ENCODE data around the gene CFAP77.

CFAP77 gene

DNA sequence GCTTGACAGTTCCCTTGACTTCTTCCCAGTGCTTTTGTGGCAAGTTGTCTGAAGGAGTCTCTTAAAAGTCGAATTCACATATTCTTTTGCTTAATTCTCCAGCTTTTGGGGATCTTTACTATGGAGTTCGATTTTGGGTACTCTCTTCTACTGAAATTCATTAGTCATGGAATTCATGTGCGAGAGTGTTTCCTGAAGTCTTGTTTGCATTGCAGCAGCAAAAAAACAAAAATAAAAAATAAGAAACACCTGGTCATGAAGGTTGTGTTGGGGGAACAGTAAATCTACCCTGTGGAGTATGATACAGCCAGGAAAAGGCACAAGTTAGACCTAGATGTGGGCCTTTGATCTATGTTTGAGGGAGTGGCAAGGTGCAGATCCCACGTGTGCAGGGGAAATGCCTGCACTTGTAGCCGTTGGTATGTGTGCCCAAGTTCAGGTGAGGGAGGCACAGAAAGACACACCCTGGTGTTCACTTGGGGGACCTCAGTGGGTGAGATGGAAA is 55.2 kb downstream of the CFAP77 start:
- Histone ChIP-seq H2AFZ (ENCODE audit: low read depth, low read length) (no peak overlapping the region), H3K4me3 (ENCODE audit: low read length) (no peak overlapping the region), H3K9me3 (ENCODE audit: low read length) (no peaks in the 10 kb centered on the region), H3K36me3 (ENCODE audit: insufficient read depth, low read length) (no peaks in the 10 kb centered on the region), H3K4me1 (ENCODE audit: insufficient read depth, low read length) (peaks cover 30% of the 10 kb centered on the region), H3K27me3 (ENCODE audit: insufficient read depth, low read length) (no peaks in the 10 kb centered on the region)

DNA sequence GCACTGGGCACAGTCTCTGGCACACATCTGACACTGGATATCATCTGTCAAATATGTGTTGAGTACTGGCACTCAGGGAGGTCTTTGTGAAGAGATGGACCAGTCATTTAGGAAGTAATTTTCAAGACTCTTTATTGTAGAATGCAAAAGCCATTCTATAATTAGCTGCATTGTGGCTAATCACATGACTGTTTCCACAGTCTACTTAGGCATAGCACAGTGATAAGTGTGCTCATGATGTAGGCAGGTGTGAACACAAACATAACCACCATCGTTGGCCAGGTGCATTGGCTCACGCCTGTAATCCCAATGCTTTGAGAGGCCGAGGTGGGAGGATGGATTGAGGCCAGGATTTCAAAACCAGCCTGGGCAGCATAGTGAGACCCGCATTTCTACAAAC is 62.2 kb downstream of the CFAP77 start:
- H3K4me1 ChIP-seq (ENCODE audit: insufficient read depth, low read length) = peaks cover 22% of the 10 kb centered on the region
- H3K27me3 ChIP-seq (ENCODE audit: insufficient read depth, low read length) = no peaks in the 10 kb centered on the region
- H3K36me3 ChIP-seq (ENCODE audit: insufficient read depth, low read length) = no peaks in the 10 kb centered on the region
- no peak overlapping the region for H2AFZ ChIP-seq (ENCODE audit: low read depth, low read length)
- no peak overlapping the region for H3K4me3 ChIP-seq (ENCODE audit: low read length)
- H3K9me3 ChIP-seq (ENCODE audit: low read length) = no peaks in the 10 kb centered on the region

DNA sequence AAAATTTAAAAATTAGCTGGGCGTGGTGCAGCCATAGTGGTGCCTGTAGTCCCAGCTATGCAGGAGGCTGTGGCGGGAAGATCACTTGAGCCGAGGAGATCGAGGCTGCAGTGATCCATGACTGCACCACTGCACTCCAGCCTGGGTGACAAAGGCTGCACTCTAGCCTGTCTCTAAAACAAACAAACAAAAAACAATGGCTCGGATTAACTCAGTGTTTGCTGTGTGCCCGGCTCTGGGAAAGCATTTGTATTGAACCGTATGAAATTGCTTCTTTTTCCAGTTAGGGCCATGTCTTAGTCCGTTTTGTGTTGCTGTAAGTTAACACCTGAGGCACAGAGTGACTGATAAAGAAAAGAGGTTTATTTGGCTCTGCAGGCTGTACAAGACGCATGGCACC is 62.6 kb downstream of the CFAP77 start:
- Histone ChIP-seq H3K4me1 (ENCODE audit: insufficient read depth, low read length) (peaks cover 22% of the 10 kb centered on the region), H3K4me3 (ENCODE audit: low read length) (no peak overlapping the region), H2AFZ (ENCODE audit: low read depth, low read length) (no peak overlapping the region), H3K27me3 (ENCODE audit: insufficient read depth, low read length) (no peaks in the 10 kb centered on the region), H3K36me3 (ENCODE audit: insufficient read depth, low read length) (no peaks in the 10 kb centered on the region), H3K9me3 (ENCODE audit: low read length) (no peaks in the 10 kb centered on the region)

DNA sequence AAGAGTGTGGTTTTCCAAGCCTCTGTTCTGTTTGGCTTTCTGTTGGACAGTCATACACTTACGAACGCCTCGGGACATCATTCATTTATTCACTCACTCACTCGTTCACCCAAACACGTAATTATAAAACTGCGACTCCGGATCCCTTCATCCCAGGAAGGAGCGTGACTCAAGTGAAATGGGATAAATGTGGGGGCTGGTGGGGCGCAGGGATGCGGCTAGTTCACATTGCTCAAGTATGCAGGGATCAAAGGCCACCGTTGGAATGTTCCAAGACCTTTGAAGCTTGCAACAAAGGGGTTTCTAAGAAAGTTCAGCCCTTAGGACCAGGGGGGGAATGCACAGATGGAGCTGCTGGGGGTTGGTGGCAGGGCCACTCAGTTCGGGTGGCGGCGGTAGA is 64.2 kb downstream of the CFAP77 start:
- Histone ChIP-seq H2AFZ (ENCODE audit: low read depth, low read length) (no peak overlapping the region), H3K36me3 (ENCODE audit: insufficient read depth, low read length) (no peaks in the 10 kb centered on the region), H3K4me1 (ENCODE audit: insufficient read depth, low read length) (peaks cover 31% of the 10 kb centered on the region), H3K27me3 (ENCODE audit: insufficient read depth, low read length) (no peaks in the 10 kb centered on the region), H3K4me3 (ENCODE audit: low read length) (no peak overlapping the region), H3K9me3 (ENCODE audit: low read length) (no peaks in the 10 kb centered on the region)

DNA sequence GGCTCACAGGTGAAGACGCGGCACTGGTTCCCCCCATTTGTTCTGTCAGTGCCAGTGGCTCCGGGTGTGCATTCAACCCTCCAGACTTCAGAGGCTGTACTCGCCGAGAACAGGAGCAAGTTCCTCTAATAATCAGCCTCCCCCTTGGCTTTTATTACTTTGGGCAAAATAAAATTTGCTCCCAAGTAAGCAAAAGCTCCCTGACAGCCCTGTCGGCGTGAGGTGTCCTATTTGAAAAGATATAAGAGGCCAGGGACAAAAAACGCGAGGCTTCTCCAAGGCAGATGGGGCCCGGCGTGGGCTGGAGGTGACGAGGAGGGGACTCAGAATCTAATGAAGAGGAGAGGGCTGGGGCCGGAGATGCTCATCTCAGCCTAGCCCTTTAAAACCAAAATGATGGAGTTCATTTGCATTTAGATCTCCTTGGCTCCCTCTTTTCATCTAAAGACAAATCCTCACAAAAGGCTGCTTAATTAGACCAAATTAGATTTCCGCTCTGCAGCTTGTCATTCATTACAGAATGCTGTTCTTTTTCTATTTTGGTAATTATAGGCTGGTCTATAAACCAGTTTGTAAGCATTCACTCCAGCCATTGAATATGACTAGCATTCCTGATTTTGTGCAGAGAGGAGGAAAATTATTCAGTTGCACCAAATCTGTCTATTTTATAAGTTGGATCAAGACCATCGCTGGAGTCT is 68.5 kb downstream of the CFAP77 start:
- H2AFZ ChIP-seq (ENCODE audit: low read depth, low read length) = no peak overlapping the region
- no peaks in the 10 kb centered on the region for H3K36me3 ChIP-seq (ENCODE audit: insufficient read depth, low read length)
- no peaks in the 10 kb centered on the region for H3K27me3 ChIP-seq (ENCODE audit: insufficient read depth, low read length)
- H3K4me1 ChIP-seq (ENCODE audit: insufficient read depth, low read length) = peaks cover 48% of the 10 kb centered on the region
- no peaks in the 10 kb centered on the region for H3K9me3 ChIP-seq (ENCODE audit: low read length)
- no peak overlapping the region for H3K4me3 ChIP-seq (ENCODE audit: low read length)

DNA sequence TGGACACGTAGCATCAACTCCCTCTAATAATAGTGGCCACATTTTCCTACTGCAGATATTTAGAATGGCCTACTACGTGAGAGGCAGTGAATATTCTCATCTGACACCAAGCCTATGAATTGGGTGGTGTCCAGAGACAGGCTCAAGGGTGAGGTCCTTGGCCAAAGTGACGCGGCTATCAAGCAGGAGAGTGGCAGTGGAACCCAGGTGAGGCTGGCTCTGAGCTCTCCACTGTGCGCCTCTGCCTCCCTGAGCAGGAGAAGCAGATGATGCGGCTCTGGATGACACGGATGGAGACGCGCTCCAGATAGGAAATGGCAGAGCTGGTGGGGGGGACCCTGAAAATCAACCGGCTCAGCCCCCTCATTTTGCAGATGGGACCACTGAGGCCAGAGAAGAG is 69.7 kb downstream of the CFAP77 start:
- Histone ChIP-seq H3K4me3 (ENCODE audit: low read length) (no peak overlapping the region), H3K9me3 (ENCODE audit: low read length) (no peaks in the 10 kb centered on the region), H3K27me3 (ENCODE audit: insufficient read depth, low read length) (no peaks in the 10 kb centered on the region), H3K4me1 (ENCODE audit: insufficient read depth, low read length) (peaks cover 40% of the 10 kb centered on the region), H2AFZ (ENCODE audit: low read depth, low read length) (no peak overlapping the region), H3K36me3 (ENCODE audit: insufficient read depth, low read length) (no peaks in the 10 kb centered on the region)

DNA sequence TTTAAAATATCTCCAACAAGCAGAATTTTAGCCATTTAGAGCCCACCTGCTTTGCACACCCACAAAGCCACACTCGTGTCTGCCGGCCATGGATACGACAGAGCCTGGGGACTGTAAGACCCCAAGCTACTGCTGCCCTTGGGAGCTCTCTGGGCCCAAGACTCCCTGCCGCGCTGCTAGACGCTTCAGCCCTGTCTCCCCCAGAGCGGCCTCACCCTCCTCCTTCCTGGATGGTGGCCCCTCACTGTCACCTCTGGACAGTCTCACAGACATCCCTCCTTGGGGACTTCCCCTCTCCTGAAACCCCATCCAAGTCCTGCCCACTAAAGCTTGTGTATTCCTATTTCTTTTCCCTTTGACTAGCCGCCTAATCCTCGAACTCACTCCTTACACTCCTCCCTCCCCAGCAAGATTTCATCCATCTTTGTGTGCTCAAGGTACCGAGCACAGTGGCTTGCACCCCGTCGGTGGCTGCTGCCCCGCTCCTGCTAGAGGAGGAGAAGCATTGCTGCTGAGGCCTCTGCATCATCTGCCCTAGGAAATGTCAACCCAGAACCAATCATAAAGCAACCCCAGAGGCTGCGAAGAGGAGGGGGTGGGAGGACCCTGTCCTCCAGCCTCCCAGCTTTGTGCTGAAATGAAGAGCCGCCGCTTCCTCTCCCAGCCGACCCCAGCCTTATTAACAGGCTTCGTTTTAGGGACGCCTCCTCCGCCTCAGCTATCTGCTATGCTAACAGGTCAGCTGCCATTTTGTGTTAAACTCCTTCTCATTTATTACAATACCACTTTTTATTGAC is 71.2 kb downstream of the CFAP77 start:
- no peaks in the 10 kb centered on the region for H3K9me3 ChIP-seq (ENCODE audit: low read length)
- no peaks in the 10 kb centered on the region for H3K36me3 ChIP-seq (ENCODE audit: insufficient read depth, low read length)
- no peak overlapping the region for H3K4me3 ChIP-seq (ENCODE audit: low read length)
- H3K27me3 ChIP-seq (ENCODE audit: insufficient read depth, low read length) = no peaks in the 10 kb centered on the region
- H3K4me1 ChIP-seq (ENCODE audit: insufficient read depth, low read length) = peaks cover 28% of the 10 kb centered on the region
- H2AFZ ChIP-seq (ENCODE audit: low read depth, low read length) = peak overlapping the region; percentile 4

DNA sequence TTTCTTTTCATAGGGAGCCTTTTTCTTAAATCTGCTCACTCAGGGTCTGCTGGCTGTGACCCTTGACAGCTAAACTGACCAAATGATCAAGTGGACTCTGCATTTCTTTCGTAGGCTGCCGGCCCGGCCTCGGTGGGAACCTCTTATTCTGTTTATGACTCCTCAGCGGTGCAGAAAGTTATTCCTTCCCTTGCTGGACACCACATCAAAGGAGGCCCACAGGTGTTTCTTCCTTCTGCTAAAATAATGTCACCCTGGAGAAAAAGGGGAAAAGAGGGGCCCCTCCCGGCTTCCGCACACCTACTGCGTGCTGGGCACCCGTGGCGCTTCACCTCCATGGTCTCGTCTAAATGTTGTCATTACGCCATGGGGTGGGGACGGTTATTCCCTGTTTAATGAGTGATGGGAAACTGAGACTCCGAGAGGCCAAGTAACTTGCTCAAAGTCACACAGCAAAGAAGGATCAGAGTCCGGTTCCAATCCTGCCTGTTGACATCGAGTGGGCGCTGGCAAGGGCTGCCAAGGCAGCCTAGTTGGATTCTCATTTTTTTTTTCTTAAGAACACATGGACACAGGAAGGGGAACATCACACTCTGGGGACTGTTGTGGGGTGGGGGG is 72.3 kb downstream of the CFAP77 start:
- Histone ChIP-seq H3K9me3 (ENCODE audit: low read length) (no peaks in the 10 kb centered on the region), H3K36me3 (ENCODE audit: insufficient read depth, low read length) (no peaks in the 10 kb centered on the region), H3K4me3 (ENCODE audit: low read length) (no peak overlapping the region), H3K4me1 (ENCODE audit: insufficient read depth, low read length) (peaks cover 36% of the 10 kb centered on the region), H2AFZ (ENCODE audit: low read depth, low read length) (no peak overlapping the region), H3K27me3 (ENCODE audit: insufficient read depth, low read length) (no peaks in the 10 kb centered on the region)

DNA sequence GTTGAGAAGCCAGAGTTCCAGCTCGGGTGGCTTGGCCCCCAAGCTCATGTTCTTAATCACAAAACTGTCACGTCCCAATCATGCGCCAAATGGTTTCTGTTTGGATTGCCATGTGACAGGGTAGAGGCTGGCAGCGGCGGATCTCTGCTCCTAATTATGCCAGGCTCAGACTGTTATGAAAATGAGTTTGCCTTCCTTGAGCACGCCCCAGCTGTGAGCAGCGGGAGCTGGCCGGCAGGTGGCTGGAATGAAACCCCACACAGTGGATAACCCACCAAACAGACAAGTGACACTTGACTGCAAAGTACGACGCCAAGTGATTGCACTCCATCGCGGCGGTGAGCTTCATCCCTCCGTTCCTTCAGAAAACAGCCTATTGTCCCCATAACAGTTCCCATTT is 75.4 kb downstream of the CFAP77 start:
- Histone ChIP-seq H3K36me3 (ENCODE audit: insufficient read depth, low read length) (no peaks in the 10 kb centered on the region), H2AFZ (ENCODE audit: low read depth, low read length) (no peak overlapping the region), H3K4me3 (ENCODE audit: low read length) (no peak overlapping the region), H3K27me3 (ENCODE audit: insufficient read depth, low read length) (no peaks in the 10 kb centered on the region), H3K9me3 (ENCODE audit: low read length) (no peaks in the 10 kb centered on the region), H3K4me1 (ENCODE audit: insufficient read depth, low read length) (peaks cover 42% of the 10 kb centered on the region)

DNA sequence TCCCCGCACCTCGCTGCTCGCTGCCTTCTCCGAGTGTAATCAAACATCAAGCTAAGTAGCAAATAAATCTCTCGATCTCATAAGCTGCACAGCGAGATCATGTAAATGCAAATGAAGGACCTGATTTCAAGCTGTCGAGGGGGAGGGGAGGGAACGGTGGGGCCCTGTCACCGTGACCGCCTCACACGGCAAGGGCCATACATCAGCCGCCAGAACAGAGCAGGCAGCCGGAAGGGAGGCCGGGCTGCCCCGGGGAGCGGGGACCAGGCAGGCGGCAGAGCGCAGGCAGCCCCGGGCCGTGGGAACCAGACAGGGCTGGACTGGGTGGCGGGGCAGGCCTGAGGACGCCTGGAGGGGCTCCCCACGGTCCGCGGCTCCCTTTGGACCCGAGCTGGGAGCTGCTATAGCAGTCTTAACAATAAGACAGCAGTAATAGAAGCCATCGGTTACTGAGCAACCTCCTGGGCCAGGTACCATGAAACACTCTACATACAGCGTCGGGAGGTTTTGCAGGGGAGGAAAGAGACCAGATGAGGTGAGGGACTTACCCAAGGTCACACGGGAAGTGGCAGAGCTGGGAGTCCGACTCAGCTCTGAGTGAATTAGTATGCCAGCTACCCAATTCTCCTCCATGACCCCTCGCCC is 76.8 kb downstream of the CFAP77 start:
- H3K36me3 ChIP-seq (ENCODE audit: insufficient read depth, low read length) = no peaks in the 10 kb centered on the region
- no peaks in the 10 kb centered on the region for H3K27me3 ChIP-seq (ENCODE audit: insufficient read depth, low read length)
- no peak overlapping the region for H2AFZ ChIP-seq (ENCODE audit: low read depth, low read length)
- peaks cover 31% of the 10 kb centered on the region for H3K4me1 ChIP-seq (ENCODE audit: insufficient read depth, low read length)
- no peak overlapping the region for H3K4me3 ChIP-seq (ENCODE audit: low read length)
- no peaks in the 10 kb centered on the region for H3K9me3 ChIP-seq (ENCODE audit: low read length)

DNA sequence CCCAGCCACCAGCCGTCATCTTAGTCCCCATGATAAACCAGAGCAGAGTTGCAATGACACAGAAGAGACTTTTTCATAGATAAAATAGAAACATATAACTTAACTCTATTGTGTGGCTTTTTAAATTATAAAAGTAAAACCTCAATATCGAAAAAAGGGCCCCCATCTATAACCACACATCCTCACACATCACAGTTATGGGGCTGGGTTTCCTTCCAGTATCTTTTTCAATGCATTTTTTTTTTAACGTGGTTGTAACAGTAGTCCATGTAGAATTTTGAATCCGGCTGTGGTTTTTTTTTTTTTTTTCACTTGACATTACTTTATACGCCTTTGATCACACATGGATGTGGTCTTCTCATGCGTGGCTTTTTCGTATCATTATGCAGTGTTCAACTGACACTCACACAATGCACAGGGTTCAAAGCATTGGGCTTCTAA is 77.4 kb downstream of the CFAP77 start:
- Histone ChIP-seq H3K9me3 (ENCODE audit: low read length) (peaks cover under 1% of the 10 kb centered on the region), H3K4me1 (ENCODE audit: insufficient read depth, low read length) (peaks cover 25% of the 10 kb centered on the region), H3K4me3 (ENCODE audit: low read length) (no peak overlapping the region), H2AFZ (ENCODE audit: low read depth, low read length) (no peak overlapping the region), H3K36me3 (ENCODE audit: insufficient read depth, low read length) (no peaks in the 10 kb centered on the region), H3K27me3 (ENCODE audit: insufficient read depth, low read length) (no peaks in the 10 kb centered on the region)

DNA sequence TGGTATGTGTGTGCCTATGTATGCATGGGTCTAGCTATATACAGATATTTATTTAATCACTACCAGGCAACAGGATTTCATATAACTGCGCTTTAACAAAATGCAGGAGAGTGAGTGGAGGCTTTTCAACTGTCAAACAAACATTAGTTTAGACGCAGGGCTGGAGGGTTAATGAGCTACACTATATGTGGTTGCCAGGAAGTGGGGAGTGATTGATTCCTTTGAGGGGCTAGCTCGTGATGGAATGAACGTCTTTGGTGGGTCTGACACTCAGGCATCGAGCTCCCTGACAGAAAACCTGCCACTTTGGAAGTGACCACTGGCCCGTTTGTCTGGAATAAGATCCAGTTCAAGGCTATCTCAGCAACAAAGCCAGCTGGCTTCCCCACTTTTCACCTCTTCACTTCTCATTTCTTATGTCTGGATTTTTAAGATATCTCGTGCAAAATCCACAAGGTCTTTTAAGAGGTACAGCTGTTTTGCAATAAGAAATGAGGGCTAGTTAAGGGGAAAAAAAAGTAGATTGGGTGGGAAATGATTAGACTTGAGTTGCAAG is 78.0 kb downstream of the CFAP77 start:
- Histone ChIP-seq H3K4me3 (ENCODE audit: low read length) (no peak overlapping the region), H3K4me1 (ENCODE audit: insufficient read depth, low read length) (peaks cover 24% of the 10 kb centered on the region), H3K27me3 (ENCODE audit: insufficient read depth, low read length) (no peaks in the 10 kb centered on the region), H2AFZ (ENCODE audit: low read depth, low read length) (no peak overlapping the region), H3K9me3 (ENCODE audit: low read length) (peaks cover 6% of the 10 kb centered on the region), H3K36me3 (ENCODE audit: insufficient read depth, low read length) (no peaks in the 10 kb centered on the region)
